HT1080 (cell line): Measurements from ENCODE around the gene RGCC. TPM values are rescaled to one million over a fixed set of nuclear protein-coding genes. Genes with fewer than 3 reads are reported as not detected.
A peak's percentile ranks its signal among the peaks of the same experiment; 100 is the strongest.
"Not testable (repeated sequence)": the region's sequence is repeated elsewhere in the genome, so short reads cannot be mapped to it uniquely, and the experiment has no call there.

Source experiments
- DNase-seq: peaks from one replicate; pipeline ENCODE4 v3.0.0-alpha.2; 2015; ENCODE audit warnings: low read depth
- total RNA-seq: library from RNA; depleted of rRNA; stranded (reverse); fragments of >200 nt; shearing (Covaris generic); gene quantifications from 2 replicates; pipeline ENCODE4 v1.2.3, GENCODE V29; 2014

The RGCC gene
- total RNA-seq, 1 experiment from 2014 or later = 0.42 TPM

GRCh38 chr13:41488124-41488523 lies 30.8 kb downstream of the RGCC start:
- DNase-seq = no peak

GRCh38 chr13:41490371-41491015 lies 33.1 kb downstream of the RGCC start:
- no peak for DNase-seq

DNA sequence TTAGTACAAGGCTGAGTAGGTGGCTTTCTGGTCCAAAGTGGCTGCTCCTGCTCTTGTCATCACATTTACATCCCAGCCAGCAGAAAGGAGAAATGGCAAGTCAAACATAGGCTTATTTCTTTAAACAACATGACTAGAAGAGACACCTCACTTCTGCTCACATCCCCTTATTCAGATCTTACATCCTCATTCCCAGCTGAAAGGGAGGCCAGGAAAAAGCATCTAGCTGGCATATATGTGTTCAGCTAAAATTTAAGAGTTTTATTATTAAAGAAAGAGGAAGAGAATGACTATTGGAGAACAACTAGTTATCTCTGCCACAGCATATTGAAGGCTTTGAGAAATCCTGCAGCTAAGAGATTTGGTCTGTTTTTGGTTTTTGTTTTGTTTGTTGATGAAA lies 34.1 kb downstream of the RGCC start:
- DNase-seq = no peak

- peak; percentile 11 for DNase-seq
These were observed 35.3 kb downstream of the RGCC start for GRCh38 chr13:41492432-41493260.

DNA sequence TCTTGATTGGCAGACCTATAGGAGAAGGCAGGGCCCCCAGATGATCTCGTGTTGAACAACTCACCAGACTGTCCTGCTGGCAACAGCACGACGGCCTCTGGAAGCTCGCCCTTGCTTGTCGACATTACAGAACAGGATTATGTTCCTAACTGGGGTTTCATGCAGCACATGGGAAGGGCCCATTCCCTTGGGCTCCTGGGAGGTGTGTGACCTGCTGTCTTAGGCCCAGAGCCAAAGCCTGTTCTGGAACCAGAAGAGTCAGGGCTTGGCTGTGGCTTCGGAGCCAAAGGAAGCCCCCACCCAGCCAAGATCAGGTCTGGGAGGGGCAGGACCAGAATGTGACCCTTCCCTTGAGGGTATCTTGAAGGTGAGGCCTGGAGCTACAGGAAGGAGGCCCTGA lies 36.9 kb downstream of the RGCC start:
- DNase-seq = no peak

GRCh38 chr13:41495044-41495443 lies 37.7 kb downstream of the RGCC start:
- no peak for DNase-seq

DNA sequence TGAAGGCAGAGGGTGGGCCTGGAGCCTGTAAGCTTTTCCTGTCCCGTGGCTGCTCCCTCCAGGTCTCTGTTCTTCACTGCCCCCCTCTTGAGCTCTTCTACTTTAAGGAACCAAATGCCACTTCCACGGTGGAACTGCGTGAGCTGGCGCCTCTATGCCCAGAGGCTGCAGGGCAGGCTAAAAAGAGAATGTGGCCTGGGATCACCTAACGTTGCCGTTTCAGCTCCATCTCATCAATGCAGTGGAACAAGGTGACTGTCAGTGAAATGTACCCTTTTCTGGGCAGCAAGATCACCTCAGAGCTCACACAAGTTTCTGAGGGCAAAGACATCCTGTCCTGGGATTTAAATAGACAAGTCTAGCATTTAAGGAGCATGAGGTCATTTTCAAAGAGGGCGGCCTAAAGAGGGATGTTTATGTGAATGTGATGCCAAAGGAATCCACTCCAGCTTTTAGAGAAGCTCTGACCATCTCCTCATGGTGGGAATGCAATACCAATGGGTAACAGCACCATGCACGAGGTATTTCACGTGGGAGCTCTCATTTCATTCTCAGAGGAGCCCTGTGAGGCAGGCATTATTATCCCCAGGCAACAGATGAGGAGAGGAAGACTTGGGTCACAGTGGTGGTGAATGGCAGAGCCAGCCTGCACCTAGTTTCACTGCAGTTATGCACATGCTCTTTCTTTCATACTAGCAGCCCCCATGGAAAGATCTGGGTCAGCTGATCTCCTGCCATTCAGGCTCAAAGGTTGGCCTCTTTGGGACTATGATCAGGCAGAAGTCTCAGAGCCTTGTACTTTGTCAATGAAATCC lies 39.3 kb downstream of the RGCC start:
- peak; percentile 44 for DNase-seq

DNA sequence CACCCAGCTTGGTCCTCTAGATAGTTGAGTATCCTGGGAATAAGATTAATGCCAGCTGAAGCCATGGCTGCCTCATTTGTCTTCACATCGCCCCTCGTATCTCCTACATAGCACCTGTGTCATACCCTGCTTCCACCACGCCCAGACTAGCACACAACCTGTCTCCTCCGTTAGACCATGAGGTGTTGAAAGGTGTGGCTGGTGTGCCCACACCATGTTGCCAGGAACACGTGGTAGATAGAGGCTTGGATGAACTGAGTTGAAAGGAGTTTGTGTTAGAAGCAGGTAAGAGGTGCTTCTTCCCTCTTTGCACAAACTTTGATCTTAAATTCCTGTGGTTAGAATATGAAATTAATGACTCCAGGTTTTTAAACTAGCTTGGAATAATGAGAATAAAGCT lies 40.1 kb downstream of the RGCC start:
- DNase-seq = no peak

- DNase-seq = no peak
These were observed 42.1 kb downstream of the RGCC start for GRCh38 chr13:41499452-41499851.

GRCh38 chr13:41500511-41500910 lies 43.2 kb downstream of the RGCC start:
- DNase-seq = peak; percentile 51

- DNase-seq = no peak
These were observed 43.9 kb downstream of the RGCC start for GRCh38 chr13:41501281-41501680.

GRCh38 chr13:41502031-41502430 lies 44.7 kb downstream of the RGCC start:
- no peak for DNase-seq

DNA sequence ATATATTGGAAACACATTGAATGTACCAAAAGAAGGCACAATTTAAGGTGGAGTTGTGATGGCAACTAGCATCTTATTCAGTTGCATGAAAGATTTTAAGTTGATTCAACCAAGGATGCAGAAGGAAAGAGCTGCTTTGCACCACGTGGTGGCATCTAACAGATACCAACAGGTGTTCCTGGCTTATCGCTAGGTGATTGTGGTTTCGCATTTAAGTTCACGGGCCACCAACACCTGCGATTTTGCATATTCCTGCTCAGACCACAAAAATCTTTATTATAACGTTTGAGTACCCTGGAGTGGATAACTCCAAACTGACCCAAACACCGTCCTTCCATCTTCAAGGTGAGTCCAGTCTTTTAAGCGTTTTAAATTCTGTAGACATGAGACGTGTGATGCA lies 45.3 kb downstream of the RGCC start:
- DNase-seq = no peak

GRCh38 chr13:41503356-41503755 lies 46.0 kb downstream of the RGCC start:
- DNase-seq = no peak

DNA sequence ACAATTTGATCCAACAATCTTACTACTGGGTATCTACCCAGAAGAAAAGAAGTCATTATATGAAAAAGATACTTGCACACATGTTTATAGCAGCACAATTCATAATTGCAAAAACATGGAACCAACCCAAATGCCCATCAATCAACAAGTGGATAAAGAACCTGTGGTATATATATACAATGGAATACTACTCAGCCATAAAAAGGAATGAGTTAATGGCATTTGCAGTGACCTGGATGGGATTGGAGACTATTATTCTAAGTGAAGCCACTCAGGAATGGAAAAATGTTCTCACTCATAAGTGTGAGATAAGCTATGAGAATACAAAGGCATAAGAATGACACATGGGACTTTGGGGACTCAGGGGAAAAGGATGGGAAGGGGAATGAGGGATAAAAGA lies 47.3 kb downstream of the RGCC start:
- DNase-seq = not testable (repeated sequence)

GRCh38 chr13:41505209-41505835 lies 48.0 kb downstream of the RGCC start:
- DNase-seq = peak; percentile 47

DNA sequence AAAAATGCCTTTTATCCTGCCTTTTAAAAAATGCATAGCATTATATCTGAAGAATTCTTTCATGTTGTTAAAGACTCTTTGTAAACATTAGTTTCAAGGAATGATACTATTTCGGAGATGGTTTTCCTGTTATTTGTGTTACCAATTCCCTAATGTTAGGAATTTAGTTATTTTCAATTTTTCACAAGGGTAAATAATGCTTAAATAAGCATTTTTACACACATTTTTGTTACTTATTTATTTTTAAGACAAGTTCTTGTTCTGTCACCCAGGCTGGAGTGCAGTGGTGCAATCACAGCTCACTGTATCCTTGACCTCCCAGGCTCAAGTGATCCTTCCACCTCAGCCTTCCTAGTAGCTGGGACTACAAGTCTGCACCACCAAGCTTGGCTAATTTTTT lies 49.0 kb downstream of the RGCC start:
- DNase-seq = no peak

DNA sequence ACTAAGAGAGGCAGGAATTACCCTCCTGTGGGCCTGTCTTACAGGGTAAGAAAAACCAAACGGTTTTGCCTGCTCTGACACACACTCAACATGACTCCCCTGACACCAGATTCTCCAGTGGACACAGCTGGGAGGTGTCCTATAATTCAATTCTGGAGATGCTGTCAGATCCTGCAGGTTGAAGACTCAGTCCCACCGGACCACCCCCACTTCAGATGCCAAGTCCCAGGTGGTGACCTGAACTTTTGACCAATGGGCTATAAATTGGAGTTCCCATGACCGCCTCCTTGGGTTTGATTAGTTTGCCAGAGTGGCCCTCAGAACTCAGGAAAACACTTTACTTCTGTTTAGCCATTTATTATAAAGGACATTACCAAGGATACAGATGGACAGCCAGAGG lies 52.6 kb downstream of the RGCC start:
- no peak for DNase-seq

GRCh38 chr13:41511827-41512226 lies 54.5 kb downstream of the RGCC start:
- DNase-seq = no peak

DNA sequence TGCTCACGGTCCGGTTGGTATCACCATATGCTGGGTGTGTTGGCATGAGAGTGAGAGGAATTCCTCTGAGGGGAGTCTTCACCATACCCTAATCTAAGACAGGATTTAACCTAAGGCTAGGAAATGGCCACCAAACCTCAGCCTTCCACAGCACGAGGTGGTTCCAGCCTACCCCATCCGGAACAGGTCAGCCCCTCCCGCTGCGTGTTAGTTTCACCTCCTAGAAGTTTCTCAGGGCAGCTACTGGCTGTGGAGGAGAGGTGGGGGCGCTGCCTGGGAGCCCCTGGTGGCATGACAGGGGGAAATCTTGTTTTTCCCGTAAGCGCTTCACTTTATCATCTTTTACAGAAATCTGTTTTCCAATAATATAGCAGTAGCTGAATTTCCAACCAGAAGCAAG lies 55.1 kb downstream of the RGCC start:
- no peak for DNase-seq

- DNase-seq = no peak
These were observed 56.2 kb downstream of the RGCC start for GRCh38 chr13:41513600-41513999.
